Breast epithelium (tissue), 3 donors: ENCODE measurements around the gene ZNF576.

Experiments
- POLR2AphosphoS5 ChIP-seq, 3 donors: sonication (generic); formaldehyde crosslinking; IDR thresholded peaks; one replicate each; pipeline ENCODE4 v1.6.1; 2017; ENCODE audit warnings: antibody characterized with exemption in 3 of 3
- TF ChIP-seq, protein P1 (sequence below), 3 donors: fragments of 450-650 bp; IDR thresholded peaks; one replicate each; pipeline ENCODE4 v1.5.1; 2016 to 2017; ENCODE audit warnings: antibody characterized with exemption in 3 of 3, mild to moderate bottlenecking in 3 of 3, moderate library complexity in 3 of 3

GRCh38 chr19:43594081-43594697, 2.2 kb upstream of the ZNF576 start:
- TF ChIP-seq, protein P1, sequence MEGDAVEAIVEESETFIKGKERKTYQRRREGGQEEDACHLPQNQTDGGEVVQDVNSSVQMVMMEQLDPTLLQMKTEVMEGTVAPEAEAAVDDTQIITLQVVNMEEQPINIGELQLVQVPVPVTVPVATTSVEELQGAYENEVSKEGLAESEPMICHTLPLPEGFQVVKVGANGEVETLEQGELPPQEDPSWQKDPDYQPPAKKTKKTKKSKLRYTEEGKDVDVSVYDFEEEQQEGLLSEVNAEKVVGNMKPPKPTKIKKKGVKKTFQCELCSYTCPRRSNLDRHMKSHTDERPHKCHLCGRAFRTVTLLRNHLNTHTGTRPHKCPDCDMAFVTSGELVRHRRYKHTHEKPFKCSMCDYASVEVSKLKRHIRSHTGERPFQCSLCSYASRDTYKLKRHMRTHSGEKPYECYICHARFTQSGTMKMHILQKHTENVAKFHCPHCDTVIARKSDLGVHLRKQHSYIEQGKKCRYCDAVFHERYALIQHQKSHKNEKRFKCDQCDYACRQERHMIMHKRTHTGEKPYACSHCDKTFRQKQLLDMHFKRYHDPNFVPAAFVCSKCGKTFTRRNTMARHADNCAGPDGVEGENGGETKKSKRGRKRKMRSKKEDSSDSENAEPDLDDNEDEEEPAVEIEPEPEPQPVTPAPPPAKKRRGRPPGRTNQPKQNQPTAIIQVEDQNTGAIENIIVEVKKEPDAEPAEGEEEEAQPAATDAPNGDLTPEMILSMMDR (IDR thresholded peaks at IDR 0.05), result no peak
- TF ChIP-seq POLR2AphosphoS5 (IDR thresholded peaks at IDR 0.05), result no peak
